Stimulated activated CD8-positive, alpha-beta memory T cell treated with anti-CD3 and anti-CD28 coated beads, Interleukin-4, amount 100 ng/mL, for 4 hours (primary cell): ENCODE results near the gene PET117.
"Not testable (repeated sequence)": the region's sequence is repeated elsewhere in the genome, so short reads cannot be mapped to it uniquely, and the experiment has no call there.

ENCODE experiments used
- DNase-seq, 2 donors: peaks; one replicate each; pipeline ENCODE4 v3.0.0-alpha.2; 2020; ENCODE audit warnings: low read depth in 2 of 2, low spot score in 1 of 2

Gene PET117

DNA sequence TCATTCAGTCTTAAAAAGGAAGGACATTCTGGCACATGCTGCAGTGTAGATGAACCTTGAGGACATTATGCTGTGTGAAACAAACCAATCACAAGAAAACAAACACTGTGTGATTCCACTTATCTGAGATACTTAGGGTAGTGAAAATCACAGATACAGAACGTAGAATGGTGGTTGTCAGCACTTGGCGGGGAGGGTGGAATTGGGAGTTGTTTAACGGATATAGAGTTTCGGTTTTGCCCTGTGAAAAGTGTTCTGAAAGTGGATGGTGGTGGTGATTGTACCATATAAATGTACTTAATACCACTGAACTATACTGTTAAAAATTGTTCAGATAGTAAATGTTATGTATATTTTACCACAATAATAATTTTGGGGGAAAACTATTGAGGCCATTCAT, 18.4 kb downstream of the PET117 start:
- no peak for DNase-seq

GRCh38 chr20:18164356-18164755, 26.7 kb downstream of the PET117 start:
- DNase-seq = no peak

GRCh38 chr20:18165553-18165952, 27.9 kb downstream of the PET117 start:
- no peak for DNase-seq

DNA sequence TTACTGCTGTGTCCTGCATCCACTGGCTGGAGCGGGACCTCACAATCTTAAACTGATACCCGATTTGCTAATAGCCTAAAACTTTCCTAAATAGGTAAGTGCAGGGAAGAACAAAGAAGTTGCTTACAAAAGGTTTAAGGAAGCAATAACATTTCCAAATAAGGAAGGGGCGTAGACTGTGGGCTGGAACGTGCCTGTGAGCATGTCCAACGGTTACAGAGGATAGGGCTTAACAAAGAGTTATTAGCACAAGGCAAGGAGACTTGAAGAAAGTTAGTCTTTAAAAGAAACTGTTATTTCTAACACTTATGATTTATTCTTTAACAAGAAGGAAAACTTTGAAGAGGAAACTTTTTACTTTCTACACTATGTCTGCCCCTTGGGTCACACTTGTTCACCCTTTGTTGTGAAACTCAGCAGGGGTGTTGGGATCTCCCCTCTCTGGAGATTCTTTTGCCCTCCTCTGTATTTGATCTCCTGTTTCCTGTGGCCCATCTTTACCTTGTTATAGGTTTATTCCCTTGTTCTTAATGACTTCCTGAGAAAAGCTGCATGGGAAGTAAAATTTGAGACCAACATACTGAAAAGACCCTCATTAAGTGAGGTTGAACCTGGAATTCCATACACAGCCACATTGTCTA, 28.7 kb downstream of the PET117 start:
- no peak for DNase-seq

GRCh38 chr20:18166950-18167349, 29.3 kb downstream of the PET117 start:
- no peak for DNase-seq

GRCh38 chr20:18172379-18172778, 34.7 kb downstream of the PET117 start:
- DNase-seq = no peak

GRCh38 chr20:18174906-18175683, 37.4 kb downstream of the PET117 start:
- DNase-seq = no peak

- DNase-seq = no peak
Observed at GRCh38 chr20:18176318-18176785, 38.7 kb downstream of the PET117 start.

GRCh38 chr20:18180366-18180765, 42.7 kb downstream of the PET117 start:
- not testable (repeated sequence) for DNase-seq

DNA sequence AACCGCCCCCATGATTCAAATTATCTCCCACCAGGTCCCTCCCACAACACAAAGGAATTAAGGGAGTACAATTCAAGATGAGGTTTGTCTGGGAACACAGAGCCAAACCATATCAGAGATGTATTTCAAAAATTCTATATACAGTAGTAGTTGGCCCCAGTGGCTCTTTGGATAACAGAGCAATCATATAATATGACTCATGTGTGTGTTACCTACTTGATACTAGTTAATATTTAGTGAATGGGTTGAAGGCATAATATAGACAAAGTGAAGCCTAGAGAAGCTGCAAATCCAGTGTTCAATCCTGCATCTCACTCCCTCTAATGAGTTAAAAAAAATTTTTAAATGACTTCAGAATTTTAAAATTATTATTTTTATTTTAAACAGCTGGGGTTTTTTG, 43.2 kb downstream of the PET117 start:
- no peak for DNase-seq

DNA sequence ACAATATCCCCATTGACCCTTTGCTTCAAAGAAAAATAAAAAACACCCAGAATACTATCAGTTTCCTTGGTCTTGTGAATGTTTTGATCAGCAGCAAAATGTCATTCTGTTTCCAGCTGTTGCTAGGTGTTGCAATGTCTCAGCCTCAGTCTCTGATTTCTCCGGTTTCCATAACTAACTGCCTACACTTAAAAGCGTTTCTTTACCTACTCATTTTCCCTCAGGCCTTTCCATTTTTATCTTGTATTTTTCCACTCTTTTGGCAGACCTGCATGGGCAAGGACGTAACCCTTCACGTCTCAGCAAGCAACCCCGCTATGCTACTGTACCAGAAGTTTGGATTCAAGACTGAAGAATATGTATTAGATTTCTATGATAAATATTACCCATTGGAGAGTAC, 49.4 kb downstream of the PET117 start:
- DNase-seq = no peak

DNA sequence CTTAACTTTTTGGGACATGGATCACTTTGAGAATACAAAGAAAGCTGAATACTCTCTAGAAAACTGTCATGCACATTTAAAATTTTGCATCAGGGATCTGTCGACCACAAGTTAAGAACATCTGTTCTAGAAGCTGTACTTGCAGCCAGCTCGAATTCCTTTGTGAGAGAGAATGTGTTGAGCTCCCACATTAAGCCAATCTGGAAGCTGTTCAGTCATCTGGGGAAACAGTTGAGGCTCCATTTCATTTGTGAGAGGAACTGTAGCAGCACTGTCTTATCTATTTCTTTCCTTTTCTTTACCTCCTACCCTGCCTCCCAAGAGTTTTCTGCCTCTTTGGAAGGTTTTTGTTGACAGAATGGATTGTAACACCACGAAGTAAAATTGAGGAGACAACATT, 50.8 kb downstream of the PET117 start:
- DNase-seq = no peak

DNA sequence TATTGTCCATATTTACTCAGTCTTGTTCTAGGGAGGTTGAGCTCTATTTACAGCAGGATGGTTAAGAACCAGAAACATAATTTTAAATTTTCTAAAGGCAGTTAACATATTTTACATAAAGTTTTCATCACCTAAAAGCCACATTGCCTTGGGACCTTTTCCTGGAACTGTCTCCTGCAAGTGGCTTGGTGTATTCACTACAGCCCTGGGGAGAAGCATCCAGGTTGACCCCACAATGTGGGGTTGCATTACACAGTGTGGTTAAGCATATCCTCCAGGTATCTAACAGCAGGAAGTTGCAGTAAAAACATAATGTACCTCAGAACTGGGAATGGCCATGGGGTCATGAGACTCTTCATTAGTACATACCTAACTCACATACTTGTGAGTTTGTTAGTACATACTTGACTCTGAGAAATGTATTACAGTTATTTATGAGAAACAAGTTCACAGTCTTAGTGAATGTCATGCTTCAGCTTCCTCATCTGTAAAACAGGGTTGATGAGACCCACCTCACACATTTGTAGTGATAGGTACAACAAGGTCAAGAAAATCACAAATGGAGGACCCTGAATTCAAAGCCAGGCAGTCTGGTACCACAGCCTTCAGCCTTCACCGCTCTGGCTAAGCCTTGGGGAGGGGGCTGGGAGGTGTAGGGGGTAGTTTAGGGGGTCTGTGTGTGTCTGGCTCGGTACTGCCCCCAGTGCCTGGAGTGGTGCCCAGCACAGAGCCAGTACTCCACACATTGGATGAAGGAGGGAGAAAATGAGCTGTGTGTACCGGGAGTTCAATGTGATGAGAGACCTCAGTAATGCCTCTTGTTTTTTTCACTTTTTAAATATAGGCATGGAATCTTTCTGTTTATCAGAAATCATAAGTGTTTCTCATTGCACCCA, 52.9 kb downstream of the PET117 start:
- no peak for DNase-seq

GRCh38 chr20:18191306-18191705, 53.6 kb downstream of the PET117 start:
- DNase-seq = no peak
